ENCODE measurements around the gene COLEC12.

Gene COLEC12

DNA sequence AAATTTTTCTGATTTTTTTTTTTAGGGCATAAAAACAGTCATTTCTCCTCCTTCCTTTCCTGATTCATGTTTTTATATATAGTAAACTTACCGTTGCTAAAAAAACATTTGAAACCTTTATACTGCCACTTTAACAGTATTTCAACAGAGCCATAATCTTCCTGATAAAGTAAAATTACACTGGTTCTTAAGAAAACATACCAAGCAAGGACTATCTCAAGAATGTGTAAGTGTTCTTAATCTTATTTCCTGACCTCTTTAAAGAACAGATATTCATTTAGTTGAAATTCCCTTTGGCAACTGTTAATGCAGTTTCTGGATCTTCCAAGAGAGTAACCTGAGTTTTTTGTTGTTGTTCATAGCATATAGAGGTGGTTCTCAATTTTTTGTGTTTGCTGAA is 26.6 kb upstream of the COLEC12 start:
- Histone ChIP-seq H3K27ac (ENCODE audit: low read depth, low read length) (no peak overlapping the region), H3K27me3 (ENCODE audit: low read length) (no peaks in the 10 kb centered on the region), H3K79me2 (ENCODE audit: insufficient read depth, low read length) (no peaks in the 10 kb centered on the region), H3F3A (ENCODE audit: insufficient read depth) (no peaks in the 10 kb centered on the region), H4K20me1 (ENCODE audit: low read depth, low read length) (no peaks in the 10 kb centered on the region), H3K36me3 (ENCODE audit: low read length) (no peaks in the 10 kb centered on the region), H3K4me2 (ENCODE audit: low read depth, low read length, poor library complexity, severe bottlenecking) (no peak overlapping the region), H3K9ac (ENCODE audit: low read length) (no peak overlapping the region), H2AFZ (ENCODE audit: low read depth, low read length, severe bottlenecking) (no peak overlapping the region), H3K4me3 (ENCODE audit: insufficient read depth, low read length, poor library complexity, severe bottlenecking) (no peak overlapping the region), H3K9me2 (replicated peaks; ENCODE audit: insufficient read depth, low read length) (no peaks in the 10 kb centered on the region), H3K9me3 (ENCODE audit: insufficient read depth, low read length) (no peaks in the 10 kb centered on the region)
- TF ChIP-seq, protein P1, sequence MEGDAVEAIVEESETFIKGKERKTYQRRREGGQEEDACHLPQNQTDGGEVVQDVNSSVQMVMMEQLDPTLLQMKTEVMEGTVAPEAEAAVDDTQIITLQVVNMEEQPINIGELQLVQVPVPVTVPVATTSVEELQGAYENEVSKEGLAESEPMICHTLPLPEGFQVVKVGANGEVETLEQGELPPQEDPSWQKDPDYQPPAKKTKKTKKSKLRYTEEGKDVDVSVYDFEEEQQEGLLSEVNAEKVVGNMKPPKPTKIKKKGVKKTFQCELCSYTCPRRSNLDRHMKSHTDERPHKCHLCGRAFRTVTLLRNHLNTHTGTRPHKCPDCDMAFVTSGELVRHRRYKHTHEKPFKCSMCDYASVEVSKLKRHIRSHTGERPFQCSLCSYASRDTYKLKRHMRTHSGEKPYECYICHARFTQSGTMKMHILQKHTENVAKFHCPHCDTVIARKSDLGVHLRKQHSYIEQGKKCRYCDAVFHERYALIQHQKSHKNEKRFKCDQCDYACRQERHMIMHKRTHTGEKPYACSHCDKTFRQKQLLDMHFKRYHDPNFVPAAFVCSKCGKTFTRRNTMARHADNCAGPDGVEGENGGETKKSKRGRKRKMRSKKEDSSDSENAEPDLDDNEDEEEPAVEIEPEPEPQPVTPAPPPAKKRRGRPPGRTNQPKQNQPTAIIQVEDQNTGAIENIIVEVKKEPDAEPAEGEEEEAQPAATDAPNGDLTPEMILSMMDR (IDR thresholded peaks at IDR 0.05; ENCODE audit: insufficient read depth, low read length, poor library complexity, severe bottlenecking), result no peak
- TF ChIP-seq EZH2phosphoT487 (conservative IDR thresholded peaks at IDR 0.05; ENCODE audit: low read length), result no peak

DNA sequence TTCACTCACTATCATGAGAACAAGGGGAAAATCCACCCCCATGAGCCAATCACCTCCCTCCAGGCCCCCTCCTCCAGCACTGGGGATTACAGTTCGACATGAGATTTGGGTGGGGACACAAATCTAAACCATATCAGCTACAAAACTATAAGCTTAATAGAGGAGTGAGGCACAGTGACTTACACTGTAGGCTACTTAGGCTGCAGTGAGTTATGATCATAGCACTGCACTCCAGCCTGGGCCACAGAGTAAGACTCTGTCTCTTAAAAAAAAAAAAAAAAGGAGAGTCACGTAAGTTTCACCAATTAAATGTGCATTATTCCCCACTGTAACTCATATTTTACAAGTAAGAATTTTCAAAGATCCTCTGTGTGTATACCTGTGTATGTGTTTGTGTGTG is 26.2 kb upstream of the COLEC12 start:
- no peak overlapping the region for H2AFZ ChIP-seq (ENCODE audit: low read depth, low read length, severe bottlenecking)
- H3K36me3 ChIP-seq (ENCODE audit: low read length), result no peaks in the 10 kb centered on the region
- H3K9me2 ChIP-seq (replicated peaks; ENCODE audit: insufficient read depth, low read length), result no peaks in the 10 kb centered on the region
- H3K27ac ChIP-seq (ENCODE audit: low read depth, low read length), result no peak overlapping the region
- no peaks in the 10 kb centered on the region for H3K79me2 ChIP-seq (ENCODE audit: insufficient read depth, low read length)
- H3F3A ChIP-seq (ENCODE audit: insufficient read depth), result no peaks in the 10 kb centered on the region
- H3K4me3 ChIP-seq (ENCODE audit: insufficient read depth, low read length, poor library complexity, severe bottlenecking), result no peak overlapping the region
- H3K4me2 ChIP-seq (ENCODE audit: low read depth, low read length, poor library complexity, severe bottlenecking), result no peak overlapping the region
- H3K27me3 ChIP-seq (ENCODE audit: low read length), result no peaks in the 10 kb centered on the region
- no peaks in the 10 kb centered on the region for H4K20me1 ChIP-seq (ENCODE audit: low read depth, low read length)
- no peak for TF ChIP-seq EZH2phosphoT487 (conservative IDR thresholded peaks at IDR 0.05; ENCODE audit: low read length)
- TF ChIP-seq, protein P1 (IDR thresholded peaks at IDR 0.05; ENCODE audit: insufficient read depth, low read length, poor library complexity, severe bottlenecking), result no peak
- no peaks in the 10 kb centered on the region for H3K9me3 ChIP-seq (ENCODE audit: insufficient read depth, low read length)
- no peak overlapping the region for H3K9ac ChIP-seq (ENCODE audit: low read length)

- Histone ChIP-seq H3K4me3 (ENCODE audit: insufficient read depth, low read length, poor library complexity, severe bottlenecking) (no peak overlapping the region), H3K27me3 (ENCODE audit: low read length) (no peaks in the 10 kb centered on the region), H2AFZ (ENCODE audit: low read depth, low read length, severe bottlenecking) (no peak overlapping the region), H3K9me3 (ENCODE audit: insufficient read depth, low read length) (no peaks in the 10 kb centered on the region), H3K36me3 (ENCODE audit: low read length) (no peaks in the 10 kb centered on the region), H3K9ac (ENCODE audit: low read length) (no peak overlapping the region), H3F3A (ENCODE audit: insufficient read depth) (no peaks in the 10 kb centered on the region), H3K79me2 (ENCODE audit: insufficient read depth, low read length) (no peaks in the 10 kb centered on the region), H3K9me2 (replicated peaks; ENCODE audit: insufficient read depth, low read length) (no peaks in the 10 kb centered on the region), H3K4me2 (ENCODE audit: low read depth, low read length, poor library complexity, severe bottlenecking) (no peak overlapping the region), H3K27ac (ENCODE audit: low read depth, low read length) (no peak overlapping the region), H4K20me1 (ENCODE audit: low read depth, low read length) (no peaks in the 10 kb centered on the region)
- TF ChIP-seq EZH2phosphoT487 (conservative IDR thresholded peaks at IDR 0.05; ENCODE audit: low read length), result no peak
- TF ChIP-seq, protein P1 (IDR thresholded peaks at IDR 0.05; ENCODE audit: insufficient read depth, low read length, poor library complexity, severe bottlenecking), result no peak
Measured at GRCh38 chr18:525036-525797, 24.7 kb upstream of the COLEC12 start.
